Progenitor cell of endocrine pancreas (in vitro differentiated cells): Measurements from ENCODE around the gene CALML3. TPM values are rescaled to one million over a fixed set of nuclear protein-coding genes. Genes with fewer than 3 reads are reported as not detected.
A peak's percentile ranks its signal among the peaks of the same experiment; 100 is the strongest.

Experiments
- DNase-seq: peaks from one replicate; pipeline ENCODE4 v3.0.0; 2021; ENCODE audit warnings: low spot score; ENCODE audit not compliant: unreplicated experiment
- H3K27ac Mint-ChIP-seq: 2 replicates; pipeline ENCODE4 v1.8.0; 2021; ENCODE audit warnings: mild to moderate bottlenecking, moderate library complexity, mixed read lengths
- H3K27me3 Mint-ChIP-seq: 2 replicates; pipeline ENCODE4 v1.8.0; 2021; ENCODE audit warnings: mixed read lengths
- H3K36me3 Mint-ChIP-seq: 2 replicates; pipeline ENCODE4 v1.8.0; 2022; ENCODE audit warnings: mixed read lengths; ENCODE audit not compliant: insufficient read depth
- H3K4me1 Mint-ChIP-seq: 2 replicates; pipeline ENCODE4 v1.8.0; 2021; ENCODE audit warnings: low read depth, mixed read lengths
- H3K4me3 Mint-ChIP-seq: 2 replicates; pipeline ENCODE4 v1.8.0; 2021; ENCODE audit warnings: low read depth, mild to moderate bottlenecking, moderate library complexity, mixed read lengths
- H3K9me3 Mint-ChIP-seq: 2 replicates; pipeline ENCODE4 v1.8.0; 2021; ENCODE audit warnings: low read depth, mixed read lengths
- CTCF ChIP-seq: fragments of 200-600 bp; sonication (generic); IDR thresholded peaks from one replicate; pipeline ENCODE4 v1.5.0; 2021; ENCODE audit warnings: antibody characterized with exemption, mild to moderate bottlenecking; ENCODE audit not compliant: unreplicated experiment
- total RNA-seq: library from RNA; stranded (reverse); gene quantifications from 2 replicates; pipeline ENCODE4 v1.2.1, GENCODE V29; 2021

The CALML3 gene
- total RNA-seq, 1 donor from 2014 or later: not detected

- H3K9me3 Mint-ChIP-seq: no peaks in the 10 kb centered on the region
- no peak overlapping the region for H3K4me3 Mint-ChIP-seq
- H3K36me3 Mint-ChIP-seq: no peaks in the 10 kb centered on the region
- DNase-seq: no peak
- H3K27ac Mint-ChIP-seq: peak overlapping the region; percentile 35
- H3K27me3 Mint-ChIP-seq: peaks cover 12% of the 10 kb centered on the region
- peaks cover 27% of the 10 kb centered on the region for H3K4me1 Mint-ChIP-seq
- no peak for TF ChIP-seq CTCF
These were observed 27.0 kb downstream of the CALML3 start for GRCh38 chr10:5551531-5552375.

GRCh38 chr10:5552376-5553321 is 27.9 kb downstream of the CALML3 start:
- H3K4me3 Mint-ChIP-seq: no peak overlapping the region
- no peak for DNase-seq
- H3K4me1 Mint-ChIP-seq: peaks cover 27% of the 10 kb centered on the region
- no peaks in the 10 kb centered on the region for H3K36me3 Mint-ChIP-seq
- H3K27ac Mint-ChIP-seq: peak overlapping the region; percentile 3
- no peak for TF ChIP-seq CTCF
- H3K27me3 Mint-ChIP-seq: peaks cover 13% of the 10 kb centered on the region
- H3K9me3 Mint-ChIP-seq: no peaks in the 10 kb centered on the region

- peaks cover 13% of the 10 kb centered on the region for H3K27me3 Mint-ChIP-seq
- no peaks in the 10 kb centered on the region for H3K36me3 Mint-ChIP-seq
- no peak for TF ChIP-seq CTCF
- H3K4me3 Mint-ChIP-seq: no peak overlapping the region
- no peaks in the 10 kb centered on the region for H3K9me3 Mint-ChIP-seq
- H3K27ac Mint-ChIP-seq: peak overlapping the region; percentile 66
- H3K4me1 Mint-ChIP-seq: peaks cover 27% of the 10 kb centered on the region
- DNase-seq: no peak
These were observed 28.8 kb downstream of the CALML3 start for GRCh38 chr10:5553400-5554170.

- Mint-ChIP-seq H3K4me3 (no peak overlapping the region), H3K27ac (no peak overlapping the region), H3K9me3 (no peaks in the 10 kb centered on the region), H3K36me3 (no peaks in the 10 kb centered on the region), H3K27me3 (peaks cover 14% of the 10 kb centered on the region), H3K4me1 (peaks cover 32% of the 10 kb centered on the region)
- no peak for DNase-seq
- TF ChIP-seq CTCF: no peak
These were observed 30.3 kb downstream of the CALML3 start for GRCh38 chr10:5555021-5555510.
